Neural progenitor cell (in vitro differentiated cells): Measurements from ENCODE around the gene EIPR1.

Experiments
- EZH2 ChIP-seq: fragments of 200-600 bp; sonication (generic); IDR thresholded peaks from 2 replicates; pipeline ENCODE4 v1.6.1; 2017; ENCODE audit warnings: antibody characterized with exemption, mild to moderate bottlenecking, moderate library complexity
- EZH2phosphoT487 ChIP-seq: fragments of 200-600 bp; sonication (generic); IDR thresholded peaks from 2 replicates; pipeline ENCODE4 v1.6.1; 2017; ENCODE audit warnings: antibody characterized with exemption
- TF ChIP-seq, protein P1 (sequence below): fragments of 200-600 bp; sonication (generic); IDR thresholded peaks from 2 replicates; pipeline ENCODE4 v1.5.1; 2017; ENCODE audit warnings: antibody characterized with exemption, mild to moderate bottlenecking

DNA sequence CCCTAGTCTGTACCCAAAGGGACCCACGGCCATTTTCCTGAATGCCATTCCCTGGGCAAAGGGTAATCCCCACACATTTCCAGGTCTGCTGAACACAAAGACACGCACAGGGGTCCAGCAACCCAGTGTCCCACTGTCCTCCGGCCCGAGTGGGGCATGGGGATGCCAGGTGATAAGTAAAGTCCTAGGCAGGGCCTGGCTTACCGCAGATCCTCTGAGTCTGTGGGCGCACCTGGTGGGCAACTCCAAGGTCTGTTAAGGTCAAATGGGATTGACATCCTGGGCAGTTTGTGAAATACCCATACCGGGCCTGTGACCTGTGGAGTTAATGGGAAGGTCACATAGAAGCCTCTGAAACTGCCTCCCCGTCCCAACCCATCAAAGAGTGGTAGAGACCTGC is 116.1 kb downstream of the EIPR1 start:
- TF ChIP-seq, protein P1, sequence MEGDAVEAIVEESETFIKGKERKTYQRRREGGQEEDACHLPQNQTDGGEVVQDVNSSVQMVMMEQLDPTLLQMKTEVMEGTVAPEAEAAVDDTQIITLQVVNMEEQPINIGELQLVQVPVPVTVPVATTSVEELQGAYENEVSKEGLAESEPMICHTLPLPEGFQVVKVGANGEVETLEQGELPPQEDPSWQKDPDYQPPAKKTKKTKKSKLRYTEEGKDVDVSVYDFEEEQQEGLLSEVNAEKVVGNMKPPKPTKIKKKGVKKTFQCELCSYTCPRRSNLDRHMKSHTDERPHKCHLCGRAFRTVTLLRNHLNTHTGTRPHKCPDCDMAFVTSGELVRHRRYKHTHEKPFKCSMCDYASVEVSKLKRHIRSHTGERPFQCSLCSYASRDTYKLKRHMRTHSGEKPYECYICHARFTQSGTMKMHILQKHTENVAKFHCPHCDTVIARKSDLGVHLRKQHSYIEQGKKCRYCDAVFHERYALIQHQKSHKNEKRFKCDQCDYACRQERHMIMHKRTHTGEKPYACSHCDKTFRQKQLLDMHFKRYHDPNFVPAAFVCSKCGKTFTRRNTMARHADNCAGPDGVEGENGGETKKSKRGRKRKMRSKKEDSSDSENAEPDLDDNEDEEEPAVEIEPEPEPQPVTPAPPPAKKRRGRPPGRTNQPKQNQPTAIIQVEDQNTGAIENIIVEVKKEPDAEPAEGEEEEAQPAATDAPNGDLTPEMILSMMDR, result no peak
- TF ChIP-seq EZH2, result no peak
- TF ChIP-seq EZH2phosphoT487, result no peak
